ENCODE results near the gene PHLPP1.
"Not testable (repeated sequence)": the region's sequence is repeated elsewhere in the genome, so short reads cannot be mapped to it uniquely, and the experiment has no call there.

Gene PHLPP1

GRCh38 chr18:62717925-62718800 lies 2.8 kb downstream of the PHLPP1 start:
- DNase-seq, result no peak

- DNase-seq, result no peak
Measured at GRCh38 chr18:62720048-62720447, 4.7 kb downstream of the PHLPP1 start.

- DNase-seq, result peak in 1 of 5 experiments; percentile 38
Measured at GRCh38 chr18:62720766-62721613, 5.6 kb downstream of the PHLPP1 start.

- DNase-seq, result no peak
Measured at GRCh38 chr18:62721839-62722795, 6.8 kb downstream of the PHLPP1 start.

GRCh38 chr18:62723666-62724281 lies 8.4 kb downstream of the PHLPP1 start:
- no peak for DNase-seq

GRCh38 chr18:62725896-62726295 lies 10.6 kb downstream of the PHLPP1 start:
- DNase-seq, result no peak

GRCh38 chr18:62728254-62728653 lies 12.9 kb downstream of the PHLPP1 start:
- DNase-seq, result no peak

- DNase-seq, result no peak
Measured at GRCh38 chr18:62729487-62730386, 14.4 kb downstream of the PHLPP1 start.

- no peak for DNase-seq
Measured at GRCh38 chr18:62730941-62731340, 15.6 kb downstream of the PHLPP1 start.

GRCh38 chr18:62732617-62733016 lies 17.3 kb downstream of the PHLPP1 start:
- DNase-seq, result no peak

GRCh38 chr18:62734290-62734689 lies 18.9 kb downstream of the PHLPP1 start:
- DNase-seq, result no peak

- DNase-seq, result no peak
Measured at GRCh38 chr18:62735387-62735786, 20.0 kb downstream of the PHLPP1 start.

- DNase-seq, result no peak
Measured at GRCh38 chr18:62736077-62736855, 20.9 kb downstream of the PHLPP1 start.

GRCh38 chr18:62737241-62737873 lies 22.0 kb downstream of the PHLPP1 start:
- DNase-seq, result no peak

GRCh38 chr18:62738639-62739038 lies 23.3 kb downstream of the PHLPP1 start:
- no peak for DNase-seq

- DNase-seq, result no peak
Measured at GRCh38 chr18:62739911-62740310, 24.6 kb downstream of the PHLPP1 start.

- not testable (repeated sequence) for DNase-seq
Measured at GRCh38 chr18:62740650-62741049, 25.3 kb downstream of the PHLPP1 start.

GRCh38 chr18:62741118-62741566 lies 25.8 kb downstream of the PHLPP1 start:
- DNase-seq, result peak in 1 of 5 experiments; percentile 33

- no peak for DNase-seq
Measured at GRCh38 chr18:62741584-62741983, 26.2 kb downstream of the PHLPP1 start.

Data from T-helper 2 cell (primary cell).